GM12892 (cell line): ENCODE results near the gene NACC2.

Experiments
- POLR2A ChIP-seq: IDR thresholded peaks from 2 replicates; pipeline ENCODE4 v1.6.1; 2011; ENCODE audit warnings: low read depth, low read length, control low read depth
- POLR2AphosphoS5 ChIP-seq: IDR thresholded peaks from 2 replicates; pipeline ENCODE4 v1.6.1; 2011; ENCODE audit warnings: low read depth, low read length, control low read depth
- TAF1 ChIP-seq: IDR thresholded peaks from 2 replicates; pipeline ENCODE4 v1.6.1; 2011; ENCODE audit warnings: low read depth, mild to moderate bottlenecking, control low read depth, low read length, borderline replicate concordance

DNA sequence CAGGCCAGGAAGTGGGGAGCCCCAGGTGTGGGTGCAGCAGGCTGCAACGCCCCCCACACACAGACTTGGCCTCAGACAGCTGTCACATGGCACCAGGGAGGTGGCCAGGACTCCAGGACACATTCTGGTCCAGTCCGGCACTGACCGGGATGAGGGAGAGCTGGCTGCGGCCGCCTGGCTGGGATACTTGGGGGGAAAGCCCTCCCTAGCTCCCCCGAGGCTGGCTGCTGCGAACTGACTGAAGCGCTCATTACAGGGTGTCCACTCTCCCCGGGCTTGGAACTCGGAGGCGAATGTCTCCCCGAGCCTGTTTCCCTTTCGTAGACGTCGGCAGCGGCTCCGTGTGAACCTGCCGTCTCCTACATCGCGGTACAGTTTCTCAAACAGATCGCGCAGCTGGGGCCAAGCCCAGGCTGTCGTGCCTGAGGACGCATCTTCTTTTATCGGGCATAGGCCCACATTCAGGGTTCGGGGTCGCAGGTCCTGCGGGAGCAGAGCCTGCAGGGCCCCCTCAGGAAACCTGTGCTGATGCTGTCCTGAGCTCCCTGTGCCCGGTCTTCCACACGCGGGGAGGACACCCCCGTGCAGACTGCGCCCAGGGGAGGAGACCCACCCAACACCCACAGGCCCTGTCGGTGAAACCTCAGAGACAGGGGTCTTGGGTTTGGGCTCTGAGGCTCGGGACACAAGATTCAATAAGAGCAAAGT, 19.8 kb downstream of the NACC2 start:
- TF ChIP-seq POLR2A: no peak
- no peak for TF ChIP-seq TAF1
- no peak for TF ChIP-seq POLR2AphosphoS5
